ENCODE results near the gene RNLS.
A peak's percentile ranks its signal among the peaks of the same experiment; 100 is the strongest.

Gene RNLS

GRCh38 chr10:88582806-88583583 is at the start of gene RNLS:
TSS of gene RNLS (minus strand) at chr10:88583318.
- peak; percentile 69 for DNase-seq

GRCh38 chr10:88624840-88625239 is 41.7 kb upstream of the RNLS start:
- DNase-seq: no peak

- DNase-seq: no peak
Measured at GRCh38 chr10:88623835-88624234, 40.7 kb upstream of the RNLS start.

- no peak for DNase-seq
Measured at GRCh38 chr10:88620441-88620840, 37.3 kb upstream of the RNLS start.

GRCh38 chr10:88618496-88618895 is 35.4 kb upstream of the RNLS start:
- DNase-seq: no peak

DNA sequence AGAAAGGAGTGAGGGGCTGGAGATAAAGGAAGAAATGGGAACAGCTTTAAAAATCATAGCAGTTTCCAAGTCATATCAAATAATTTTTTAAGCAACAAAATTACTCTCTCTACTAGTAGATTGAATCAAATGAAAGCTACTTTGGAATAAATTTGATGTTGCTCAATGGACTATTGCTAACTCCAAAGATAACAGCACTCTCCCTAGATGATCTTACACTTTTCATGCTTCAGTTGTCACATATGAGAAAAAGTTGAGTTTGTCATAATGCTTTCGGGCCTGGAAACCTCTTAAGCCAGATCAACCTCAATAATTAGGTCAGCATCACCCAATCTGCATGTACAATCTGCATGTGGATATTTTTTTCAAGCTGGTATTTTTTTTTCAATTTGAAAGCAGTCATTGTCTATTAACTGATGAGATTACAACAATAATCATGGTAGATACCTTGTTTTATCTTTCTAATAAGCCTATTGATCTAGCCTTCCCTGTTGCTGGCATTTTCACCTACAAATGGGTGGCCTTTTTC is 34.7 kb upstream of the RNLS start:
- DNase-seq: no peak

GRCh38 chr10:88616250-88616977 is 33.3 kb upstream of the RNLS start:
- DNase-seq: no peak

GRCh38 chr10:88608780-88609179 is 25.7 kb upstream of the RNLS start:
- DNase-seq: no peak

GRCh38 chr10:88608052-88608732 is 25.1 kb upstream of the RNLS start:
- no peak for DNase-seq

DNA sequence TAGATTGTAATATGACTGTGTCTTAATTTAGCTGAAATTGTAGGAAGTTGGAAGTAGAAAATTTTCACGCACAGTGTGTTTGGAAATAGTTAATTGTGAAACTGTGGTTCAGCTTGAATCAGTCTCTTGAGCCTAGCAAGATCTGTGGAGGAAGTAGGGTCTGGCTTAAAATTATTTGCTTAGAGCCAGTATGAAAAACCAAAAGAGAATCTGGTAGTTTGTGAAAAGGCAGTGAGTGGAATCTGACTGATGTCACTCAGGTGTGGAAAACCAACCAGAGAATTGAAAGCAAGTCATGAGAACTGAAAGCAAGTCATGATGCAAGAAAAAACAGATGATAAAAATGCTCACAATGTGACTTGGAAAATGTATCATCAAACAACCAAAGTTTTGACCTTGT is 14.9 kb upstream of the RNLS start:
- no peak for DNase-seq

- DNase-seq: no peak
Measured at GRCh38 chr10:88594482-88594881, 11.4 kb upstream of the RNLS start.

DNA sequence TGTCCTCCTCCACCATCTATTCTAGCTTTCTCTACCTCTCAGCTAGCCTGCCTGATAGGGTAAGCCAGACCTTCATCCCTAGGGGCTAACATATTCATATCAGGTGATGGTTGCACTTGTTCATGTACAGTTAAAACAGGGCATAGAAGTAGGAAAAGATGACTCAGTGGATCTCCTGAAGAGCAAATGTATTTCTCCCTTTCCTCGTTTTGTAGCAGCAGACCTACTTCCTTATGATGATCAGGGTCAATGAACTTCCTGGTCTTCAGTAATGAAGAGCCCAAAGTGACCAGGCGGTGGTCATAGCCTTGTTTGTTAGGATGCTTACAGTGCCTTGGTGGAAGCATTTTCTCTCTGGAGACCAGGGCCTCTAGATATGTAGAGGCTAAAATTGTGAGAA is 9.8 kb upstream of the RNLS start:
- no peak for DNase-seq

GRCh38 chr10:88592381-88592780 is 9.3 kb upstream of the RNLS start:
- DNase-seq: no peak

GRCh38 chr10:88586462-88586861 is 3.3 kb upstream of the RNLS start, which contains the start of gene LIPJ:
TSS of gene LIPJ (plus strand) at chr10:88586762. CDS start at chr10:88590688, 3,926 bp downstream.
- DNase-seq: no peak

- DNase-seq: no peak
Measured at GRCh38 chr10:88583584-88583957, 453 bp upstream of the RNLS start.

- no peak for DNase-seq
Measured at GRCh38 chr10:88582411-88582805, 710 bp downstream of the RNLS start.

DNA sequence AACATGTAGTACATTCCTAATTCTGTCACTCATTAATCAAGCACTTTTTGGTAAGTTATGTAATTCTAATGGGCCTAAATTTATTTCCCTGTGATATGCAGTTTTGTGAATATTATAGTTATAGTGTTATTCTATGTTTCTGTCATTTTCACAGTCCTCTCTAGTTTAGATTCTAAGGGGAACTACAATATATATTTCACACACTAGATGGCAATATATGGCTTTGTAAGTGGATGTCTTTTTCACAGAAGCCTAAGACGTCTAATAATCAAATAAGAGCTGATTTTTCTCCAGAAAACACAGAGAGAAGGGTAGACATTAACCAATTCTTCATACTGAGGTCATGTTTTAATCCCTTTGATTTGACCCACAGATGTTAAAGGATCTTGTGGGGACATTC is 18.0 kb downstream of the RNLS start:
- DNase-seq: no peak

- DNase-seq: no peak
Measured at GRCh38 chr10:88562152-88562551, 21.0 kb downstream of the RNLS start.

GRCh38 chr10:88557658-88558057 is 25.5 kb downstream of the RNLS start:
- DNase-seq: no peak

- no peak for DNase-seq
Measured at GRCh38 chr10:88557256-88557655, 25.9 kb downstream of the RNLS start.

DNA sequence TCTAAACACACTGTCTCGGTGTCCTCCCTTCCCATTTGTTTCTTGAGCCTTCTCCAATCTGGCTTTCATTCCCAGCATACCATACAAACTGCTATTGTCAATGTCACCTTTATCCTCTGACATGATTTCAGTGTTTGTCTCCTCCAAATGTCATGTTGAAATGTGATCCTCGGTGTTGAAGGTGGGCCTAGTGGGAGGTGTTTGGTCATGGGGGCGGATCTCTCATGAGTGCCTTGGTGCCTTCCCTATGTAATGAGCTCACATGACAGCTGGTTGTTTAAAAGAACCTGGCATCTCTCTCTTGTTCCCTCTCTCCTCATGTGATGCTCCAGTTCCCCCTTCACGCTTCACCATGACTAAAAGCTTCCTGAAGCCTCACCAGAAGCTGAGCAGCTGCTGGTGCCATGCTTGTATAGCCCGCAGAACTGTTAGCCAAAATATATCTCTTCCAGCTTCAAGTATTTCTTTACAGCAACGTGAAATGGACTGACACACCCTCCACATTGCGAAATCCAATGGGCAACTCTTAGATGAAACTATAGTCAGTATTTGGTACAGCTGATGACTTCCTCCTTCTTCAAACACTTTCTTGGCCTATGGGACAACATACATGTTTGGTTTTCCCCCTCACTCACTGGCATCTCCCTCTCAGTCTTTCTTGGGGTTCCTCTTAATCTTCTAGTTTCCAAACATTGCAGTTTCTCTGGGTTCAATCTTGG is 27.8 kb downstream of the RNLS start:
- DNase-seq: no peak

- DNase-seq: peak; percentile 30
Measured at GRCh38 chr10:88553116-88553752, 29.9 kb downstream of the RNLS start.
